ENCODE results near the gene TMEM25. TPM values are rescaled to one million over a fixed set of nuclear protein-coding genes. Genes with fewer than 3 reads are reported as not detected.
A peak's percentile ranks its signal among the peaks of the same experiment; 100 is the strongest.

TMEM25 gene
- total RNA-seq, 1 experiment from 2014 or later: 24.5 TPM

DNA sequence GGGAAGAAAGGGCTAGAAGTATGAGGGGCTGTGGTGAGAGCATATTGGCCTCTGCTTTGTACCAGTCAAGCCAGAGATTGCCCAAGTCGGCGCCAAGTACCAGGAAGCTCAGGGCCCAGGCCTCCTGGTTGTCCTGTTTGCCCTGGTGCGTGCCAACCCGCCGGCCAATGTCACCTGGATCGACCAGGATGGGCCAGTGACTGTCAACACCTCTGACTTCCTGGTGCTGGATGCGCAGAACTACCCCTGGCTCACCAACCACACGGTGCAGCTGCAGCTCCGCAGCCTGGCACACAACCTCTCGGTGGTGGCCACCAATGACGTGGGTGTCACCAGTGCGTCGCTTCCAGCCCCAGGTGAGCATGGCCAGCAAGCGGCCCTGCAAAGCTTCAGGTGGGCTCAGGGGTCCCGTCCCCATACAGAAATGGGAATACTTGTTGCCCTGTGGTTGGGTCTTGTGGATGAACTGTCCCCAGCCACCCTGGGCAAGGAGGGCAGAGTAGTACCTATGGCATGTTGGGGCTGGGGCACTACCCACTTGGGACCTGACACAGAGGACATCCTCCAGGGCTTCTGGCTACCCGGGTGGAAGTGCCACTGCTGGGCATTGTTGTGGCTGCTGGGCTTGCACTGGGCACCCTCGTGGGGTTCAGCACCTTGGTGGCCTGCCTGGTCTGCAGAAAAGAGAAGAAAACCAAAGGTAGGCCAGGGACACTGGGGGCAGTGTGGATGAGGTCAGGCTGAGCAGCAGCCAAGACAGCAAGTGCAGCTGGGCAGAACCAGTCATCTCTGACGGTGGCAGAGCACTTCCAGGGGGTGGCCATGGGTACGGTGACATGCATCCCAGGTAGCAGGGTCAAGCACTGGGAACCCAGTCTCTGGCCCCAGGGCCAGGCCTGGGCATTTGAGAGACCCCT lies 2.1 kb downstream of the TMEM25 start:
- no peak overlapping the region for H2BK15ac ChIP-seq (ENCODE audit: low read depth, low read length)
- H2AK5ac ChIP-seq (ENCODE audit: insufficient read length, low read length): no peak overlapping the region
- H3K9ac ChIP-seq (ENCODE audit: extremely low read depth, insufficient read length, low read length): no peak overlapping the region
- WGBS (ENCODE audit: extremely low coverage, insufficient read length, low lambda C conversion rate): no CpG with 5 or more reads among the region's 19 CpGs
- no peaks in the 10 kb centered on the region for H3K79me1 ChIP-seq (ENCODE audit: insufficient read depth, low read depth, low read length, poor library complexity, severe bottlenecking)
- no peaks in the 10 kb centered on the region for H4K20me1 ChIP-seq (ENCODE audit: control insufficient read depth, insufficient read depth, insufficient read length)
- H3K27me3 ChIP-seq (ENCODE audit: insufficient read depth, low read length): no peaks in the 10 kb centered on the region
- H3K56ac ChIP-seq (ENCODE audit: insufficient read length, low read depth, low read length): no peak overlapping the region
- no peak overlapping the region for H4K8ac ChIP-seq (replicated peaks; ENCODE audit: insufficient read length, low read depth, low read length)
- no peak overlapping the region for H2BK20ac ChIP-seq (ENCODE audit: low read depth, low read length, poor library complexity, severe bottlenecking)
- no peak overlapping the region for H3K4me2 ChIP-seq (ENCODE audit: insufficient read depth, insufficient read length, low read length)
- TF ChIP-seq, protein P1, sequence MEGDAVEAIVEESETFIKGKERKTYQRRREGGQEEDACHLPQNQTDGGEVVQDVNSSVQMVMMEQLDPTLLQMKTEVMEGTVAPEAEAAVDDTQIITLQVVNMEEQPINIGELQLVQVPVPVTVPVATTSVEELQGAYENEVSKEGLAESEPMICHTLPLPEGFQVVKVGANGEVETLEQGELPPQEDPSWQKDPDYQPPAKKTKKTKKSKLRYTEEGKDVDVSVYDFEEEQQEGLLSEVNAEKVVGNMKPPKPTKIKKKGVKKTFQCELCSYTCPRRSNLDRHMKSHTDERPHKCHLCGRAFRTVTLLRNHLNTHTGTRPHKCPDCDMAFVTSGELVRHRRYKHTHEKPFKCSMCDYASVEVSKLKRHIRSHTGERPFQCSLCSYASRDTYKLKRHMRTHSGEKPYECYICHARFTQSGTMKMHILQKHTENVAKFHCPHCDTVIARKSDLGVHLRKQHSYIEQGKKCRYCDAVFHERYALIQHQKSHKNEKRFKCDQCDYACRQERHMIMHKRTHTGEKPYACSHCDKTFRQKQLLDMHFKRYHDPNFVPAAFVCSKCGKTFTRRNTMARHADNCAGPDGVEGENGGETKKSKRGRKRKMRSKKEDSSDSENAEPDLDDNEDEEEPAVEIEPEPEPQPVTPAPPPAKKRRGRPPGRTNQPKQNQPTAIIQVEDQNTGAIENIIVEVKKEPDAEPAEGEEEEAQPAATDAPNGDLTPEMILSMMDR (conservative IDR thresholded peaks at IDR 0.05): no peak
- DNase-seq: no peak
- no peak overlapping the region for H3K23ac ChIP-seq (ENCODE audit: insufficient read length, low read depth, low read length)
- no peak overlapping the region for H2BK5ac ChIP-seq (ENCODE audit: insufficient read length, low read length)
- H2BK12ac ChIP-seq (ENCODE audit: insufficient read length, low read depth, low read length): no peak overlapping the region
- no peak overlapping the region for H3K18ac ChIP-seq (ENCODE audit: insufficient read length, low read depth, low read length)
- no peak overlapping the region for H3K14ac ChIP-seq (ENCODE audit: insufficient read depth, low read length)
- Mint-ChIP-seq H3K9me3 (no peaks in the 10 kb centered on the region), H3K27ac (no peak overlapping the region), H3K4me1 (peaks cover 25 to 28% of the 10 kb centered on the region in 2 experiments), H3K36me3 (ENCODE audit: insufficient read depth in 1 of 3, low read depth in 3 of 3) (peaks cover 0 to 7% (median 0%) of the 10 kb centered on the region in 3 experiments; a peak in 5 of 7 replicates), H3K27me3 (ENCODE audit: low read depth) (peaks cover 5% of the 10 kb centered on the region; the same call in 1 of the 2 replicates), H3K4me3 (peak overlapping the region in 1 of 2 experiments; percentile 86; a peak in 2 of 5 replicates)
- no peaks in the 10 kb centered on the region for H3K9me3 ChIP-seq (ENCODE audit: control insufficient read depth, low read depth, low read length)
- H3K23me2 ChIP-seq (ENCODE audit: insufficient read length, low read depth, low read length, poor library complexity, severe bottlenecking): peaks cover 10% of the 10 kb centered on the region
- H4K91ac ChIP-seq (ENCODE audit: insufficient read length, low read depth, low read length): no peak overlapping the region
- no peak overlapping the region for H3K4ac ChIP-seq (ENCODE audit: low read depth, low read length)
- no peaks in the 10 kb centered on the region for H3K79me2 ChIP-seq (ENCODE audit: insufficient read depth, low read length)
- no peak overlapping the region for H3T11ph ChIP-seq (ENCODE audit: low read length)
- H2BK120ac ChIP-seq (ENCODE audit: low read depth, low read length, poor library complexity, severe bottlenecking): no peak overlapping the region
- H4K5ac ChIP-seq (ENCODE audit: insufficient read length, low read depth, low read length): no peak overlapping the region
- H2AFZ ChIP-seq (ENCODE audit: low read length): no peak overlapping the region
- H3K4me1 ChIP-seq (ENCODE audit: insufficient read depth, low read length): no peaks in the 10 kb centered on the region; the same call in 1 of the 2 replicates
- no peak overlapping the region for H3K27ac ChIP-seq (ENCODE audit: insufficient read length, low read depth, low read length)

All from H9 (cell line).